Progenitor cell of endocrine pancreas (in vitro differentiated cells): ENCODE data around the gene EBPL. TPM values are rescaled to one million over a fixed set of nuclear protein-coding genes. Genes with fewer than 3 reads are reported as not detected.

Source experiments
- DNase-seq: peaks from one replicate; pipeline ENCODE4 v3.0.0; 2021; ENCODE audit warnings: low spot score; ENCODE audit not compliant: unreplicated experiment
- H3K27ac Mint-ChIP-seq: 2 replicates; pipeline ENCODE4 v1.8.0; 2021; ENCODE audit warnings: mild to moderate bottlenecking, moderate library complexity, mixed read lengths
- H3K27me3 Mint-ChIP-seq: 2 replicates; pipeline ENCODE4 v1.8.0; 2021; ENCODE audit warnings: mixed read lengths
- H3K36me3 Mint-ChIP-seq: 2 replicates; pipeline ENCODE4 v1.8.0; 2022; ENCODE audit warnings: mixed read lengths; ENCODE audit not compliant: insufficient read depth
- H3K4me1 Mint-ChIP-seq: 2 replicates; pipeline ENCODE4 v1.8.0; 2021; ENCODE audit warnings: low read depth, mixed read lengths
- H3K4me3 Mint-ChIP-seq: 2 replicates; pipeline ENCODE4 v1.8.0; 2021; ENCODE audit warnings: low read depth, mild to moderate bottlenecking, moderate library complexity, mixed read lengths
- H3K9me3 Mint-ChIP-seq: 2 replicates; pipeline ENCODE4 v1.8.0; 2021; ENCODE audit warnings: low read depth, mixed read lengths
- CTCF ChIP-seq: fragments of 200-600 bp; sonication (generic); IDR thresholded peaks from one replicate; pipeline ENCODE4 v1.5.0; 2021; ENCODE audit warnings: antibody characterized with exemption, mild to moderate bottlenecking; ENCODE audit not compliant: unreplicated experiment
- total RNA-seq: library from RNA; stranded (reverse); gene quantifications from 2 replicates; pipeline ENCODE4 v1.2.1, GENCODE V29; 2021

EBPL gene
- total RNA-seq, 1 donor from 2014 or later = 53.9 TPM

DNA sequence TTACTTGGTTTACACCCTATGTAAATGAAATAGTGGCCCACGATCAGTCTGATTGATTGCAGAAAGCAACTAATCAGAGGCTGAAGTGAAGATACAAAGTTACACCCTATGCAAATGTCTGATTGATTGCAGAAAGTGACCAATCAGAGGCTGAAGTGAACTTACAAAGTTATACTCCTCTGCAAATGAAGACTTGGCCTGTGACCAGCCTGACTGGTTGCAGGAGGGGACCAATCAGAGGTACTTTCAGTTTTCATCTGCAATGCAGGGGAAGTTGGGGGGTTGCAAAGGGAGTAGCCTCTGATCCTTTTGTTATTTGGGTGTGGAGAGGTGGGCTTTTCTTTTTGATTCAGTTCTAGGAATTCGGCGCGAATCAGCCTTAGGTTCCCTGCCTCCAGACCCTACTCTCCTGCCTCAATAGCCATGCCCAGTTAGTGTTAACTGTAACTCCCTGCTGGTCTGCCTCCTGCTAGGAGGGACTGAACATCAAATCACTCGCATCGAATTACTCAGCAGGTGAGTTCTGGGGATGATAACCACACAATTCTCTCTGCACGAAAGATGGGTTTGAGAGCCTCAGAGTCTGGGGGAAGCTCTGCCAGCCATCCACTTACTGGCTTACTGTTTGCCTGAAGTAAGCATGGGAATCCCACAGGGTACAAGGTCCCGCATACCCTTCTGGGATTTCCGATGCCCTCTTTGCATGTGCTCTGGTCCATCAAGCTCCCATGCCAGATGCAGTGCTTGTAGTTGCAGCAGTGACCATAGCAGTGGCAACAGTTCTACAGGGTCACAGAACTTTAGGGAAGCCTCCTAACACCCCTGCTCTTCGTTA, 55.5 kb downstream of the EBPL start:
- H3K27me3 Mint-ChIP-seq = peaks cover 9% of the 10 kb centered on the region
- no peak overlapping the region for H3K4me3 Mint-ChIP-seq
- H3K27ac Mint-ChIP-seq = no peak overlapping the region
- no peaks in the 10 kb centered on the region for H3K36me3 Mint-ChIP-seq
- peaks cover 3% of the 10 kb centered on the region for H3K9me3 Mint-ChIP-seq
- peaks cover 1% of the 10 kb centered on the region for H3K4me1 Mint-ChIP-seq
- TF ChIP-seq CTCF = no peak
- DNase-seq = no peak

DNA sequence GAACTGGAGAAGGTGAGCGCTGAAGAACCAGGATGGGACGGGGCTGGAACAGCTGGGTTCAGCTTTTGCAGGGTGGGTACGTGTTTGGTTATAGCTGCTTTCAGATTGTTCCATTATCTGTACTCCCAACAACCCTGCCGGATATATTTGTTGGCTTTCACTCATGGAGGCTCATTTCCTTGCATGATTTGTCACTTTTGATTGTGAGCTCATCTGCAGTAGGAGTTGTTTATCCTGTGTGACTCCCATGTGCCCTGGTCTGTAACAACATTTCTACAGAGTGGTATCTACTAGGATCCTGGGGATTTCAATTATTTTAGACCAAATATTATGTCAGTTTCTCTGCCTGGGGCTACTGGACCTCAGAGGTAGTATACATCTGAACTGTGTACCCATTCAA, 57.6 kb downstream of the EBPL start:
- H3K9me3 Mint-ChIP-seq = peaks cover 3% of the 10 kb centered on the region
- H3K4me3 Mint-ChIP-seq = no peak overlapping the region

GRCh38 chr13:49632156-49632555, 59.1 kb downstream of the EBPL start:
- H3K27me3 Mint-ChIP-seq = peaks cover 9% of the 10 kb centered on the region
- H3K4me1 Mint-ChIP-seq = peaks cover 1% of the 10 kb centered on the region
- H3K9me3 Mint-ChIP-seq = peaks cover 3% of the 10 kb centered on the region
- H3K36me3 Mint-ChIP-seq = no peaks in the 10 kb centered on the region
- no peak for DNase-seq
- H3K27ac Mint-ChIP-seq = no peak overlapping the region
- no peak for TF ChIP-seq CTCF
- H3K4me3 Mint-ChIP-seq = no peak overlapping the region

More for the DNA sequence above, 57.6 kb downstream of the EBPL start:
- peaks cover 9% of the 10 kb centered on the region for H3K27me3 Mint-ChIP-seq
- DNase-seq = no peak
- no peak overlapping the region for H3K27ac Mint-ChIP-seq
- peaks cover 1% of the 10 kb centered on the region for H3K4me1 Mint-ChIP-seq
- TF ChIP-seq CTCF = no peak
- no peaks in the 10 kb centered on the region for H3K36me3 Mint-ChIP-seq

GRCh38 chr13:49630580-49630979, 60.7 kb downstream of the EBPL start:
- TF ChIP-seq CTCF = no peak
- Mint-ChIP-seq H3K27me3 (peaks cover 9% of the 10 kb centered on the region), H3K9me3 (peaks cover 3% of the 10 kb centered on the region), H3K4me1 (peaks cover 1% of the 10 kb centered on the region), H3K36me3 (no peaks in the 10 kb centered on the region), H3K4me3 (no peak overlapping the region), H3K27ac (no peak overlapping the region)
- no peak for DNase-seq

- H3K36me3 Mint-ChIP-seq = no peaks in the 10 kb centered on the region
- no peaks in the 10 kb centered on the region for H3K9me3 Mint-ChIP-seq
- H3K4me3 Mint-ChIP-seq = no peak overlapping the region
- TF ChIP-seq CTCF = no peak
- H3K4me1 Mint-ChIP-seq = no peaks in the 10 kb centered on the region
- H3K27ac Mint-ChIP-seq = no peak overlapping the region
- peaks cover 6% of the 10 kb centered on the region for H3K27me3 Mint-ChIP-seq
- no peak for DNase-seq
Observed at GRCh38 chr13:49629947-49630346, 61.3 kb downstream of the EBPL start.
